K562 (cell line): ENCODE measurements around the gene APLP1. TPM values are rescaled to one million over a fixed set of nuclear protein-coding genes. Genes with fewer than 3 reads are reported as not detected.
A peak's percentile ranks its signal among the peaks of the same experiment; 100 is the strongest.

ENCODE experiments used
- CBX1 ChIP-seq: sonication (generic); IDR thresholded peaks from 2 replicates; pipeline ENCODE4 v1.6.1; 2016; ENCODE audit warnings: antibody characterized with exemption, low read depth, mild to moderate bottlenecking
- ELF2 ChIP-seq: fragments of 250-450 bp; sonication (Bioruptor Pico); IDR thresholded peaks from 2 replicates; pipeline ENCODE4 v1.5.0; 2021; ENCODE audit warnings: mild to moderate bottlenecking
- ESRRB ChIP-seq: fragments of 250-450 bp; sonication (Bioruptor Pico); IDR thresholded peaks from 2 replicates; pipeline ENCODE4 v1.5.0; 2020; ENCODE audit warnings: mild to moderate bottlenecking, moderate library complexity, borderline replicate concordance
- GABPB2 ChIP-seq: fragments of 250-450 bp; sonication (Bioruptor Pico); conservative IDR thresholded peaks from 2 replicates; pipeline ENCODE4 v1.5.1; 2021; ENCODE audit warnings: mild to moderate bottlenecking
- HDAC1 ChIP-seq, 2 experiments: fragments of 450-650 bp; IDR thresholded peaks; 2 replicates each; pipeline ENCODE4 v1.6.1; 2016 to 2017; ENCODE audit warnings: inconsistent platforms in 1 of 2, mild to moderate bottlenecking in 1 of 2, moderate library complexity in 1 of 2
- IFI16 ChIP-seq: fragments of 250-450 bp; sonication (Bioruptor Pico); IDR thresholded peaks from 2 replicates; pipeline ENCODE4 v2.1.2; 2022; ENCODE audit warnings: mild to moderate bottlenecking, inconsistent platforms
- PHB2 ChIP-seq: fragments of 450-650 bp; IDR thresholded peaks from 2 replicates; pipeline ENCODE4 v1.6.1; 2017; ENCODE audit warnings: low read depth
- POLR2A ChIP-seq: fragments of 450-650 bp; conservative IDR thresholded peaks from 2 replicates; pipeline ENCODE4 v1.6.1; 2016
- RBM15 ChIP-seq: fragments of 200-400 bp; formaldehyde crosslinking; IDR thresholded peaks from 2 replicates; pipeline ENCODE4 v1.6.1; 2018; ENCODE audit warnings: mild to moderate bottlenecking, low read length, moderate library complexity; ENCODE audit not compliant: insufficient read depth
- RNF2 ChIP-seq: sonication (generic); IDR thresholded peaks from 2 replicates; pipeline ENCODE4 v1.6.1; 2016
- ZNF197 ChIP-seq: fragments of 200-800 bp; sonication (Bioruptor generic); IDR thresholded peaks from 2 replicates; pipeline ENCODE4 v1.6.1; 2016; ENCODE audit warnings: low read depth, missing genetic modification characterization, missing compliant biosample characterization
- ZNF551 ChIP-seq: fragments of 250-450 bp; sonication (Bioruptor Pico); IDR thresholded peaks from 2 replicates; pipeline ENCODE4 v1.5.0; 2021; ENCODE audit warnings: mild to moderate bottlenecking, moderate library complexity
- polyA plus RNA-seq, 8 experiments: library from polyadenylated mRNA; depleted of rRNA in 4 of 8; stranded (reverse) in 5 of 8; unstranded in 3 of 8; fragments of >200 nt; fragmentation: Nextera tagmentation in 2 of 8; fragmentation: Illumina TruSeq in 1 of 8; extraction: Ambion mirVana in 2 of 8; extraction: Trizol in 1 of 8; gene quantifications; 2 replicates each; pipeline versions ENCODE4 v1.2.1 to v1.2.3, GENCODE V29; 2011 to 2014; ENCODE audit warnings: inconsistent platforms in 1 of 8, missing spikeins in 1 of 8
- total RNA-seq, 7 experiments: library from RNA; depleted of rRNA in 6 of 7; stranded (reverse); fragments of >200 nt in 6 of 7; fragmentation: Illumina TruSeq in 2 of 7; extraction: Trizol in 2 of 7; gene quantifications; 2 replicates each; pipeline versions ENCODE4 v1.2.1 to v1.2.3, GENCODE V29; 2011 to 2021; ENCODE audit warnings: low replicate concordance in 1 of 7
- TF ChIP-seq, protein P1 (sequence below): fragments of 200-800 bp; sonication (Bioruptor generic); IDR thresholded peaks from 2 replicates; pipeline ENCODE4 v1.6.1; 2016; ENCODE audit warnings: missing genetic modification characterization, missing compliant biosample characterization
- TF ChIP-seq, protein P2 (sequence below): fragments of 250-450 bp; sonication (Bioruptor Pico); IDR thresholded peaks from 2 replicates; pipeline ENCODE4 v1.4.0; 2020; ENCODE audit warnings: mild to moderate bottlenecking, moderate library complexity, borderline replicate concordance
- TF ChIP-seq, protein P3 (sequence below), 2 experiments: fragments of 450-650 bp; IDR thresholded peaks; 2 replicates each; pipeline ENCODE4 v1.6.1; 2018; ENCODE audit warnings: mild to moderate bottlenecking in 2 of 2, low read depth in 1 of 2; ENCODE audit not compliant: partially characterized antibody in 2 of 2
- TF ChIP-seq, protein P4 (sequence below): sonication (generic); IDR thresholded peaks from 2 replicates; pipeline ENCODE4 v1.6.1; 2016

The APLP1 gene
- total and polyA plus RNA-seq, 9 of the 15 experiments (the other 6 are each of a cell fraction or from before 2014, with no cell fraction given) = 0.69 to 9.9 (median 4.7) TPM

DNA sequence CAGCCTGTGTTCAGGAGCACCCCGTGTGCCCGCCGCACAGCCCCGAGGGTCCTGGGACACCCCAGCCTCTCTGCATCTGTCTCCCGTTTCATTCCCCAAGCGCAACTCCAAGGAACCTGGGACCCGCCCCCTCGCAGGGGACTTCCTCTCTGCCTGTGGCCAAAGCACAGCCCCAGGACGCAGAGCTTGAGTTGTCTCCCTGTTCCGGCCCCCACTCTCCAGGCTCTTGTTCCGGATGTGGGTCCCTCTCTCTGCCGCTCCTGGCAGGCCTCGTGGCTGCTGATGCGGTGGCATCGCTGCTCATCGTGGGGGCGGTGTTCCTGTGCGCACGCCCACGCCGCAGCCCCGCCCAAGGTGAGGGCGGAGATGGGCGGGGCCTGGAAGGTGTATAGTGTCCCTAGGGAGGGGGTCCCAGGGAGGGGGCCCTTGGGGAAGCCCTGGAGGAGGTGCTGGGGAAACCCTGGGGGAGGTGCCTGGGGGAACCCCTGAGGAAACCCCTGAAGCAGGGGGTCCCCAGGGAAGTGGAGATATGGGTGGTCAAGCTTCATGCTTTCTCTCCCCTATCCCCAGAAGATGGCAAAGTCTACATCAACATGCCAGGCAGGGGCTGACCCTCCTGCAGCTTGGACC lies 35.3 kb downstream of the APLP1 start (continued):
- TF ChIP-seq, protein P1, sequence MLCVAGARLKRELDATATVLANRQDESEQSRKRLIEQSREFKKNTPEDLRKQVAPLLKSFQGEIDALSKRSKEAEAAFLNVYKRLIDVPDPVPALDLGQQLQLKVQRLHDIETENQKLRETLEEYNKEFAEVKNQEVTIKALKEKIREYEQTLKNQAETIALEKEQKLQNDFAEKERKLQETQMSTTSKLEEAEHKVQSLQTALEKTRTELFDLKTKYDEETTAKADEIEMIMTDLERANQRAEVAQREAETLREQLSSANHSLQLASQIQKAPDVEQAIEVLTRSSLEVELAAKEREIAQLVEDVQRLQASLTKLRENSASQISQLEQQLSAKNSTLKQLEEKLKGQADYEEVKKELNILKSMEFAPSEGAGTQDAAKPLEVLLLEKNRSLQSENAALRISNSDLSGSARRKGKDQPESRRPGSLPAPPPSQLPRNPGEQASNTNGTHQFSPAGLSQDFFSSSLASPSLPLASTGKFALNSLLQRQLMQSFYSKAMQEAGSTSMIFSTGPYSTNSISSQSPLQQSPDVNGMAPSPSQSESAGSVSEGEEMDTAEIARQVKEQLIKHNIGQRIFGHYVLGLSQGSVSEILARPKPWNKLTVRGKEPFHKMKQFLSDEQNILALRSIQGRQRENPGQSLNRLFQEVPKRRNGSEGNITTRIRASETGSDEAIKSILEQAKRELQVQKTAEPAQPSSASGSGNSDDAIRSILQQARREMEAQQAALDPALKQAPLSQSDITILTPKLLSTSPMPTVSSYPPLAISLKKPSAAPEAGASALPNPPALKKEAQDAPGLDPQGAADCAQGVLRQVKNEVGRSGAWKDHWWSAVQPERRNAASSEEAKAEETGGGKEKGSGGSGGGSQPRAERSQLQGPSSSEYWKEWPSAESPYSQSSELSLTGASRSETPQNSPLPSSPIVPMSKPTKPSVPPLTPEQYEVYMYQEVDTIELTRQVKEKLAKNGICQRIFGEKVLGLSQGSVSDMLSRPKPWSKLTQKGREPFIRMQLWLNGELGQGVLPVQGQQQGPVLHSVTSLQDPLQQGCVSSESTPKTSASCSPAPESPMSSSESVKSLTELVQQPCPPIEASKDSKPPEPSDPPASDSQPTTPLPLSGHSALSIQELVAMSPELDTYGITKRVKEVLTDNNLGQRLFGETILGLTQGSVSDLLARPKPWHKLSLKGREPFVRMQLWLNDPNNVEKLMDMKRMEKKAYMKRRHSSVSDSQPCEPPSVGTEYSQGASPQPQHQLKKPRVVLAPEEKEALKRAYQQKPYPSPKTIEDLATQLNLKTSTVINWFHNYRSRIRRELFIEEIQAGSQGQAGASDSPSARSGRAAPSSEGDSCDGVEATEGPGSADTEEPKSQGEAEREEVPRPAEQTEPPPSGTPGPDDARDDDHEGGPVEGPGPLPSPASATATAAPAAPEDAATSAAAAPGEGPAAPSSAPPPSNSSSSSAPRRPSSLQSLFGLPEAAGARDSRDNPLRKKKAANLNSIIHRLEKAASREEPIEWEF = no peak
- TF ChIP-seq PHB2 (no peak), POLR2A (peak; percentile 47; the same call in 1 of the 2 replicates), RNF2 (no peak), IFI16 (CRISPR knock-in tag) (no peak), CBX1 (0 out of 2 replicates have a peak, but pooled peaks have one; percentile 33), ELF2 (CRISPR knock-in tag) (no peak), HDAC1 (IDR thresholded peaks at IDR 0.05) (no peak; a peak in 1 of 4 replicates), RBM15 (no peak), ZNF551 (no peak), GABPB2 (no peak), ESRRB (CRISPR knock-in tag) (no peak), ZNF197 (CRISPR knock-in tag) (no peak)
- TF ChIP-seq, protein P2, sequence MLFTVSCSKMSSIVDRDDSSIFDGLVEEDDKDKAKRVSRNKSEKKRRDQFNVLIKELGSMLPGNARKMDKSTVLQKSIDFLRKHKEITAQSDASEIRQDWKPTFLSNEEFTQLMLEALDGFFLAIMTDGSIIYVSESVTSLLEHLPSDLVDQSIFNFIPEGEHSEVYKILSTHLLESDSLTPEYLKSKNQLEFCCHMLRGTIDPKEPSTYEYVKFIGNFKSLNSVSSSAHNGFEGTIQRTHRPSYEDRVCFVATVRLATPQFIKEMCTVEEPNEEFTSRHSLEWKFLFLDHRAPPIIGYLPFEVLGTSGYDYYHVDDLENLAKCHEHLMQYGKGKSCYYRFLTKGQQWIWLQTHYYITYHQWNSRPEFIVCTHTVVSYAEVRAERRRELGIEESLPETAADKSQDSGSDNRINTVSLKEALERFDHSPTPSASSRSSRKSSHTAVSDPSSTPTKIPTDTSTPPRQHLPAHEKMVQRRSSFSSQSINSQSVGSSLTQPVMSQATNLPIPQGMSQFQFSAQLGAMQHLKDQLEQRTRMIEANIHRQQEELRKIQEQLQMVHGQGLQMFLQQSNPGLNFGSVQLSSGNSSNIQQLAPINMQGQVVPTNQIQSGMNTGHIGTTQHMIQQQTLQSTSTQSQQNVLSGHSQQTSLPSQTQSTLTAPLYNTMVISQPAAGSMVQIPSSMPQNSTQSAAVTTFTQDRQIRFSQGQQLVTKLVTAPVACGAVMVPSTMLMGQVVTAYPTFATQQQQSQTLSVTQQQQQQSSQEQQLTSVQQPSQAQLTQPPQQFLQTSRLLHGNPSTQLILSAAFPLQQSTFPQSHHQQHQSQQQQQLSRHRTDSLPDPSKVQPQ (CRISPR knock-in tag) = no peak
- TF ChIP-seq, protein P3, sequence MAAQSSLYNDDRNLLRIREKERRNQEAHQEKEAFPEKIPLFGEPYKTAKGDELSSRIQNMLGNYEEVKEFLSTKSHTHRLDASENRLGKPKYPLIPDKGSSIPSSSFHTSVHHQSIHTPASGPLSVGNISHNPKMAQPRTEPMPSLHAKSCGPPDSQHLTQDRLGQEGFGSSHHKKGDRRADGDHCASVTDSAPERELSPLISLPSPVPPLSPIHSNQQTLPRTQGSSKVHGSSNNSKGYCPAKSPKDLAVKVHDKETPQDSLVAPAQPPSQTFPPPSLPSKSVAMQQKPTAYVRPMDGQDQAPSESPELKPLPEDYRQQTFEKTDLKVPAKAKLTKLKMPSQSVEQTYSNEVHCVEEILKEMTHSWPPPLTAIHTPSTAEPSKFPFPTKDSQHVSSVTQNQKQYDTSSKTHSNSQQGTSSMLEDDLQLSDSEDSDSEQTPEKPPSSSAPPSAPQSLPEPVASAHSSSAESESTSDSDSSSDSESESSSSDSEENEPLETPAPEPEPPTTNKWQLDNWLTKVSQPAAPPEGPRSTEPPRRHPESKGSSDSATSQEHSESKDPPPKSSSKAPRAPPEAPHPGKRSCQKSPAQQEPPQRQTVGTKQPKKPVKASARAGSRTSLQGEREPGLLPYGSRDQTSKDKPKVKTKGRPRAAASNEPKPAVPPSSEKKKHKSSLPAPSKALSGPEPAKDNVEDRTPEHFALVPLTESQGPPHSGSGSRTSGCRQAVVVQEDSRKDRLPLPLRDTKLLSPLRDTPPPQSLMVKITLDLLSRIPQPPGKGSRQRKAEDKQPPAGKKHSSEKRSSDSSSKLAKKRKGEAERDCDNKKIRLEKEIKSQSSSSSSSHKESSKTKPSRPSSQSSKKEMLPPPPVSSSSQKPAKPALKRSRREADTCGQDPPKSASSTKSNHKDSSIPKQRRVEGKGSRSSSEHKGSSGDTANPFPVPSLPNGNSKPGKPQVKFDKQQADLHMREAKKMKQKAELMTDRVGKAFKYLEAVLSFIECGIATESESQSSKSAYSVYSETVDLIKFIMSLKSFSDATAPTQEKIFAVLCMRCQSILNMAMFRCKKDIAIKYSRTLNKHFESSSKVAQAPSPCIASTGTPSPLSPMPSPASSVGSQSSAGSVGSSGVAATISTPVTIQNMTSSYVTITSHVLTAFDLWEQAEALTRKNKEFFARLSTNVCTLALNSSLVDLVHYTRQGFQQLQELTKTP (IDR thresholded peaks at IDR 0.05; ENCODE audit: low read depth in 1 of 2, partially characterized antibody in 2 of 2) = no peak
- TF ChIP-seq, protein P4, sequence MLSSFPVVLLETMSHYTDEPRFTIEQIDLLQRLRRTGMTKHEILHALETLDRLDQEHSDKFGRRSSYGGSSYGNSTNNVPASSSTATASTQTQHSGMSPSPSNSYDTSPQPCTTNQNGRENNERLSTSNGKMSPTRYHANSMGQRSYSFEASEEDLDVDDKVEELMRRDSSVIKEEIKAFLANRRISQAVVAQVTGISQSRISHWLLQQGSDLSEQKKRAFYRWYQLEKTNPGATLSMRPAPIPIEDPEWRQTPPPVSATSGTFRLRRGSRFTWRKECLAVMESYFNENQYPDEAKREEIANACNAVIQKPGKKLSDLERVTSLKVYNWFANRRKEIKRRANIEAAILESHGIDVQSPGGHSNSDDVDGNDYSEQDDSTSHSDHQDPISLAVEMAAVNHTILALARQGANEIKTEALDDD = no peak
